Hematopoietic multipotent progenitor cell treated with erythropoietin and hydrocortisone succinate and interleukin-3 and kit ligand, for 4 days (in vitro differentiated cells): ENCODE results near the gene BTN3A1.
A peak's percentile ranks its signal among the peaks of the same experiment; 100 is the strongest.

Experiments used
- DNase-seq: peaks from one replicate; pipeline ENCODE4 v3.0.0-alpha.2; 2015

The BTN3A1 gene

DNA sequence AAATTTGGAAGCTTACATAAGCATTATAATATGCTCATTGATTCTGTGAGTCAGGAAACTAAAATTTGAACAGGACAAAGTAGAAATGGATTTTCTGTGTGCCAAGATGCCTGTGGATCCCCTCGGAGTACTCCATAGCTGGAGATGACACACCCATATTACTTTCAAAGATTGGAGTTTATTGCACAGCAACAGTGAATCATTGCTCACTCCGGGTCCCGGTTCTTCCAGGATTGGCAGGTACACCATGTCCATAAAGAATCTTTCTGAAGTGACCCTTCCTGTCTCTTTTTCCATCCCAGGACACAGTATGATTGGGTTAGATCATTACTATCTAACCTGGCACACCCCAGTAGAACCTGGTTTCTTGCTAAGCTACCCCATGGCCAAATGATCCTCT lies 21.8 kb upstream of the BTN3A1 start:
- DNase-seq, result no peak

DNA sequence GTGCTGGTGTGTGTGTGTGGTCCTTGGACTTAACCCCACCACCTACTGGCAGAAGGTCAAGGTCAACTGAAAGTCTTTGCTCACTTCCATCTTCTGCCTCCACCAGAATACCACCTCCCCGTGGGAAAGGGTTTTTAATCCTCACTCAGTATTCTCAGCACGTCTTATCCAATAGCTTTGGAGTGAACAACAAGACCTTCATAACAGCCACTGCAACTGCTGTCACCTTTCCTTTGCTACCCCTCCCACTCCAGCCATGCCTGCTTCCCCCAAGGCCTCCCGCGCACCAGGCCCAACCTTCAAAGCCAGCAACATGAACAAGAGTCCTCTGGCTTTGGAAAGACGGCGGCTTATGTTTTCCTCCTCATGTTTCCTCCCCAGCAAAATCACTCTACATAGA lies 20.0 kb upstream of the BTN3A1 start:
- no peak for DNase-seq

DNA sequence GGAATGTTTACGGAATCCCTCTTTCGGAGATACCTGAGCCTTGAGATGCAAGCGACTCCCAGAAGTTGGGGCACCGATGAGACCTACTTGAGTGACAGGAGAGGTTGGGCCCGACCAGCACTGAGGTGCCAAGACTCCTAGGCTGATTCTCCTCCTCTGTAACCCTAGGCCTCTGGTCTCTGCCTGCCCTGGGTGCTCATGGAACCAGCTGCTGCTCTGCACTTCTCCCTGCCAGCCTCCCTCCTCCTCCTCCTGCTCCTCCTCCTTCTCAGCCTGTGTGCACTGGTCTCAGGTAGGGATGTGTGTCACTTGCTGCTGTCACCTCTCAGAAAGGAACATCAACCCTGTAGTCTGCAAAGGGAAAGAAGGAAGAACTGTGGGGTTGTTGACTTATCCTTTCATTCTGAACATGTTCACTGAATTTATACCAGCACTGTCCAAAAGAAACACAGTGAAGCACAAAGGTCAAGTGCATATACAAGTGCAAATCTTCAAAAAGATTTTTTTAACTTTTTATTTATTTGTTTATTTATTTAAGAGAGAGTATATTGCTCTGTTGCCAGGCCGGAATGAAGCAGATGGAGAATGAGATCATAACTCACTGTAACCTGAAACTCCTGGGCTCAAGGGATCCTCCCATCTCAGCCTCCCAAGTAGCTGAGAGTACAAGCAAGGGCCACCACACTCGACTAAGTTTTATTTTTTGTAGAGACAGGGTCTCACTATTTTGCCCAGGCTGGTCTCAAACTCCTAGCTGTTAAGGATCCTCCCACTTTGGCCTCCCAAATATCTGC lies 18.3 kb upstream of the BTN3A1 start:
- no peak for DNase-seq

DNA sequence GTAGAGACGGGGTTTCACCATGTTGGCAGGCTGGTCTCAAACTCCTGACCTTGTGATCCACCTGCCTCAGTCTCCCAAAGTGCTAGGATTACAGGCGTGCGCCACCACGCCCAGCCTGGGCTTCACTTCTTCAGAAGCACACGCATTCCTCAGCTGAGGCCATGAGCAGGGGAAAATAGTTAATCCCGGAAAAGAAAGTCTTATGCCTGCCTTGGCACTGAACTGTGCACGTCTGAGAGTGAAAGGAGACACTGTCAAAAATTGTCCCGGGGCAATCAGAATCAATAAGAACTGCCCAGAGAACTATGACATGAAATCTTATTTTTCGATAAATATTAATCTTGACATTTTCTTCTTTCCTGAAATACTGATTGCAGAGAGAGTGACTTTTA lies 16.3 kb upstream of the BTN3A1 start:
- DNase-seq, result no peak

DNA sequence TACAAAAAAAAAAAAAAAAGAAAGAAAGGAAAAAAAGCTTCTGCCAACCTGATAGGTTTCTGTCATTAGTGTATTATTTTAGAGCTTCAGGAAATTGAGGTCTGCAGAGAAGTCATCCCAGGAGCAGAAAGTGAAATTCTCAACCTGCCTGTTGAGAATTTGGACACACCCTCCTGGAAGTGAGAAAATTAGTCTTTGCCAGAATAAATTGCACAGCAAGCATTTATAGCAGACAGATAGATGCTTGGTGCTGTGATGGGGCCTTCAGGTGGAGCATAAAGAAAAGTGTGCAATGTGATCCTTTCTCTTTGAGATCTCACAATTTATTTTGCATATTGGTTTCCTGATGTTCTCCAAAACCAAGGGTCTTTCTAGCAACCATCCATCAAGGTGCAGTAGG lies 14.5 kb upstream of the BTN3A1 start:
- DNase-seq, result no peak

DNA sequence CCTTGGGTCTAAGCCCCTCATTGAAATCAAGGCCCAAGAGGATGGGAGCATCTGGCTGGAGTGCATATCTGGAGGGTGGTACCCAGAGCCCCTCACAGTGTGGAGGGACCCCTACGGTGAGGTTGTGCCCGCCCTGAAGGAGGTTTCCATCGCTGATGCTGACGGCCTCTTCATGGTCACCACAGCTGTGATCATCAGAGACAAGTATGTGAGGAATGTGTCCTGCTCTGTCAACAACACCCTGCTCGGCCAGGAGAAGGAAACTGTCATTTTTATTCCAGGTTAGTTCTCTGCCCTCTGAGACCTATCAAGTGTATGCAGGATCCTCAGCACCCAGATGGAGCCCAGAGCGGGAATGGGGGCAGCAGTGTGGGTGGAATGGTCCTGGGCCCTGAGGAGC lies 14.1 kb upstream of the BTN3A1 start:
- DNase-seq, result no peak

DNA sequence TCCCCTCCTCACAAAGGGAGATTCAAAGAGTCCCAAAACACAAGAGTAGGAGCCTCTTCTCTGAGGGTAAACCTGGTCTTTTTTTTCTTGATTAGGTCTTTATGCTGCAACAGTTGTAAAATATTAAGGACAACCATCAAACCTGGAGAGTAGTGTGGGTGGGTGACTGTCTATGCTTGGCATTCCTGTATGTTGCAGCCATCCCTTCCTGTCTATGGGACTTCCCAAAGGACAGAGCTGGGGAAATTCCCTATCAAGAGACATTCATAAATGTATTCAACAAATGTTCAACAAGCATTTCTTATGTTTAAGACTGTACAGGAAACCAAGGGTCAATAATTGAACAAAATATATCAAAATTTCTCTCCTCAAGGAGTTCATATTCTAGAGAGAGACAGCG lies 13.6 kb upstream of the BTN3A1 start:
- DNase-seq, result no peak

DNA sequence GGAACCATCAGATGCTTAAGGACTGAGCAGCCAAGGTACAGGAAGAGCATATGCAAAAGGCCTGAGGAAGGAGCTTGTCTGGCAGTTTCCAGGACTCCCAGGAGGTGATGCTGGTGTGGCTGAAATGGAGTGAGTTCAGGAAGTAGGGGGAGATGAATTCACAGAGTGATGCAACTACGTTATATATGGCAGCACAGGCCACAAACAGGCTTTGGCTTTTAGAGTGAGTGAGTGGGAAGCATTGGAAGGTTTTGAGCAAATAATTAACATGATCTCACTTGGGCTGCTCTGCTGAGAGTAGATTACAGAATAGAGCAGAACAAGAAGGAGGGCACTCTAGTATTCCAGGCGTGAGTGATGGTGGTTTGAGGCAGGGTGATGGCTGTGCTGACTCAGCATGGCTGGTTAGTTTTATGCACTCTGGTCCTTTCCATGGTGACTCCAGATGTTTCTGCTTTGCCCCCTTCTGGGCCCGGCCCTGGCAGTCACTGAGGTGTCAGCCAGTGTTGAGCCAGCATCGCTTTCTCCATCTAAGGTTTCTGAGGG lies 12.7 kb upstream of the BTN3A1 start:
- peak; percentile 53 for DNase-seq

DNA sequence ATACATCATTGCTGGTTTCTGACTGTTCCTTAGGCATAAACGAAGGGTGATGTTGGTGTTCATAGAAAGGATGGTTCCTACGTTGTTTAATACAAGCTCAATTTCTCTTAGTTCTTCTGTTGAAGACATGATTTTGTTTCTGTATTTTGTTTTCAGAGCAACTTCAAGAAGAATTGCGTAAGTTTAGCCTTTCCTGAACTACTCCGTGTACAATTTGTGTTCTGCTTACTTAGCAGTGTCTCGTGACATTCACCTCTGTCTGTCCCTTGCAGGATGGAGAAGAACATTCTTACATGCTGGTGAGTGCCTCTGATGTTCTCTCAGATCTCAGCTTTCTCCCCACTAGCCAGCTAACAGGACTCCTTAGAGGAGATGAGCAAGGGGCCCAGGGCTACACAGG lies 11.5 kb upstream of the BTN3A1 start:
- no peak for DNase-seq

DNA sequence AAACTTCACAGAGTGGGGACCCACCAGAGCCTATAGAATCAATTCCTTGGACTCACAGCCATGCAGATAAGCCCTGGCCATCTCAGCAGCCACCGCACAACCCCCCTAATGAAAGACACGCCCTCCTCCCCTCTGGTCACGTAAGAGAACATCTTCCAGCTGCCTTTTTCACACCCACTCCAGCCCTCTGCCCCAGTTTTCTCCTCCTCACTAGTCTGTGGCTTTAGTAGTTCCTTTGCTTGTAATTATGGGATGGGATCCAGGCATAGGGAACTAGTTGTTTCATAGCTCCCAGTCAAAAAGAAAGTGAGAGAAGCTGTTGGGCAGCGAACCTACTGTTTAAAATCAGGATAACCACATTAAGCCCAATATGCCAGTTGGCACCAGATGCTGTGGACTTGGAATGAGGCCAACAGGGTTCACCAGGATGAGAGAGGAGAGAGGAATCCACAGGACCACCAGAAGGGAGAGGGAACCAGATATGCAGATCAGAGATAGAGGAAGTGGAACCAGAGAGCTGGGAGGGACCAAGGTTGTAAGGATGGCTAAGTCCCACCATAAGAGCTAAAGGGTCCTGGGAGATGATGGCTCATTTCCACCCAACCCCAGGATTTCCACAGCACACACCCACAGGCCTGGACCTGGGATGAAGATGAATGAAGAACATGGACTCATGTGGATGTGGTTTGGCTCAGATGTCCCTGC lies 9.0 kb upstream of the BTN3A1 start:
- no peak for DNase-seq

DNA sequence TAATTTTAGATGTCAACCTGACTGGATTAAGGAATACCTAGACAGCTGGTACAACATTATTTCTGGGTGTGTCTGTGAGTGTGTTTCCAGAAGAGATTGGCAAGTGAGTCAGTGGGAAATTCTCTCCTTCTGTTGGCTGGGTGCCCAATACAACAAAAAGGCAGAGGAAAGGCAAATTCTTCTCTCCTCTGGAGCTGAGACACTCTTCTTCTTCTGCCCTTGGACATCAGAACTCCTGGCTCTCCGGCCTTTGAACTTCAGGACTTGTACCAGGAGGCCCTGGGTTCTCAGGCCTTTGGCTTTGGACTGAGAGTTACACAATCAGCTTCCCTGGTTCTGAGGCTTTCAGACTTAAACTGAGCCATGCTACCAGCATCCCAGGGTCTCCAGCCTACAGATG lies 7.8 kb upstream of the BTN3A1 start:
- peak; percentile 34 for DNase-seq

DNA sequence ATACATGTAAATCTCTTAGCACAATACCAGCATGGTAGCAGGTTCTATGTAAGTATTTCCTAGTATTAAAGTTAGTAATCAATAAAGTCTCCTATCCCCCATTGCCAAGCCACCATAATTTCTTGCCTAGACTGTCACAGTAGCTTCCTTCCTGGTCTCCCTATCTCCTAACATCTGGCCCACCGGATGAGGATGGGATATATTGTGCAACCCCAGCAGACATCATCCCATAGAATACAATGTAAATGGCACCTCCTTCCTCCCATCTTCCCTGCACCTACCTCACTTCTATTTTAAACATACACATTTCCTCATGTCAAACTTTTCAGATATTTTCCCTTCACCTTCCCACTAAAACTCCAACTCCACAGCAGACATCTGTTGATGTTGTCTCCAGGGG lies 3.5 kb upstream of the BTN3A1 start:
- no peak for DNase-seq

DNA sequence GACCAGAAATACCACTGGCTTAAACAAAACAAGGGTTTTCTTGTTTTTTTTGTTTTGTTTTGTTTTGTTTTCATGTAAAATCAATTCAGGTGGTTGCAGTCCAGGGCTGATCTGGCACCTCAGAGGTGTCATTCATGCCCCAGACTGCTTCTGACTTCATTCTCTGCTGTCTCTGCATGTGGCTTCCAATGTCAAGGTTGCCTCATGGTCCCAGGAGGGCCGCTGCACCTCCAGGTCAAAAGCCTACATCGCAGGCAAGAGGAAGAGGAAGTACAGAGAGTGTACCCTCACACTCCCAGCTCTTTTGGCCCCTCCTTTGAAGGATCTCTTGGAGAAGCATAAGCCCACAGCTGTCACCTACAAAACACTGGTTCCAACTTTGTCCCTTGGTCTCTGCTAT lies 1.4 kb upstream of the BTN3A1 start:
- DNase-seq, result peak; percentile 57

DNA sequence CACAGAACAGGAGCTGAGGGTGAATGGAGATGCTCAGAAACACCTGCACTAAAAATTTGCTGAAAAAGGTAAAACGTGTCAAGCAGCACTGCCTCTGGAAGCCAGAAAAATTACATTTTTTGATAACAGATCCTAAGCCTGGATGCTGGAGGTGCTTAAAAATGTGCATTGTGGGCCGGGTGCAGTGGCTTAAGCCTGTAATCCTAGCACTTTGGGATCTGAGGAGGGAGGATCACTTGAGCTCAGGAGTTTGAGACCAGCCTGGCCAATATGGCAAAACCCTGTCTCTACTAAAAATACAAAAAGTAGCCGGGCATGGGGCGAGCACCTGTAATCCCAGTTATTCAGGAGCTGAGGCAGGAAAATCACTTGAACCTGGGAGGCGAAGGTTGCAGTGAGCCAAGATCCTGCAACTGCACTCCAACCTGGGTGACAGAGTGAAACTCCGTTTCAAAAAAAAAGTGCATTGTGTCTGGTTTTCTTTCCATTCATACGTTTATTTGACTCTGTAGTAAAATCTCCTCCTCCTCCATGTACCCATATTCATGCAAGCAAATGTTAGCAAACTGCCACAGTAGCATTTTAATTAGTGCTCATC lies 587 bp upstream of the BTN3A1 start:
- DNase-seq, result no peak

DNA sequence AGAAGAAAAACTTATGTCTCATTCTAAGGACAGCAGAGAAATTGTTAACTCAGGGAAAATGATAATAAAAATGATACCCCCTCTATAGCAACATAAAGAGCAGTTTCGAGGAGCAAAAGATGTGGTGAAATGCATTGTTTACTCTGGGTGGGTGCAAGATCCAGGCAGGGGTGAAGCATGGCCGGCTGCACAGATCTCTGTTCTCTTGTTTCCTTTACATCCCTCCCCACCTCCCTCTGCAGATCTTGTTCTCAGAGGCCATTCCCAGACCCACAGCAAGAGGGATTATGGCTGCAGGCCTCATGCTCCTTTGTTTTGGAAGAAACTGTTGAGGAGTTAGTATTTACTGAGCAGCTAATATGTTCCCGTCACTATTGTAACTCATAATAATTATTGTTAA lies 1.8 kb downstream of the BTN3A1 start:
- DNase-seq, result no peak

DNA sequence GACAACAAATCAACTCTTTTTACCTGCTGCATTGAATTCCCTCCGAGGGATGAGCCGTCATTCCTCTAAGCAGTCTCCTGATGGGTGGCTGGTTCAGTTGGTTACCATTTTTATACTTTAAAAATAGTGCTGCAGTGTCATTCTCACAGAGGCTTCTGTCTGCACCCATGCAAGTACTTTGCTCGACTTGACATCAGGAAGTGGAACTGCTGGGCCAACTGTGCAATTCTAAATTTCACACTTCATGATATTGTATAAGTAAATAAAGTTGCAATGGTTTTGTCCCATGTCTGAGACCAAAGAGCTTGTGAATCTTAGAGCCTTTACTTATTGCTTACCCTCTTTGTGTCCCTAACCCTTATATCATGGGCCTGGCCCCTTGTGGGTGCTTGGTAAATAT lies 2.5 kb downstream of the BTN3A1 start:
- DNase-seq, result no peak

DNA sequence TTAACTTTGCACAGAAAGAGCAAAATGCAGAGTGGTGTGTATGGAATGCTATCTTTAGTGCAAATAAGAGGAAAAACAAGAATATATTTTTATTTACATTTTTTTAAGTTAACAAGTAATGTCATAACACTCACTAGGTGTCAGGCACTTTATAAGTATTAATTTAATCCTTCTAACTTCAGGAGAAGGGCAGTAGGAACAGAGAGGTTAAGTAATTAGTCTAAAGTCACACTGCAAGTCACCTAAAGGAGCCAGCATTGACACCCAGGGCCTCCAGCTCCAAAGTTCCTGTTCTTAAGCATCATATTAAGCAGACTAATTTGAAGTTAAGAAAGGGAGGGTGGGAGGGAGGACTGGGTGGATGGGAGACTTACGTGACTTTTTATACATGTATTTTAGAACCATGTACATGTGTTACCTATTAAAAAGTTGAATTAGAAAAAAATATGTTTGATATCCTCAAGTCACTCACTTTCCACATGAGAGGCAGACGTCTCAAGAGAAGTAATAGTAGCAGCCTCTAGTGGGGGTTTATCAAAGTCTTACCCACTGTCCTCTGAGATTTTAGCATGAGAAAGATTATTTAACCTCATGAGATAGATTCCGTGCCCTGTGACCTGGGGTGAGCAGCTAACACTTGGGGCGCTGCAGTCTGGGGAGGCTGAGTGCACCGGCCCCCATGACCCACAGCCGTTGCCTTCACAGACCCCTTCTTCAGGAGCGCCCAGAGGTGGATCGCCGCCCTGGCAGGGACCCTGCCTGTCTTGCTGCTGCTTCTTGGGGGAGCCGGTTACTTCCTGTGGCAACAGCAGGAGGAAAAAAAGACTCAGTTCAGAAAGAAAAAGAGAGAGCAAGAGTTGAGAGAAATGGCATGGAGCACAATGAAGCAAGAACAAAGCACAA lies 7.0 kb downstream of the BTN3A1 start:
- no peak for DNase-seq

DNA sequence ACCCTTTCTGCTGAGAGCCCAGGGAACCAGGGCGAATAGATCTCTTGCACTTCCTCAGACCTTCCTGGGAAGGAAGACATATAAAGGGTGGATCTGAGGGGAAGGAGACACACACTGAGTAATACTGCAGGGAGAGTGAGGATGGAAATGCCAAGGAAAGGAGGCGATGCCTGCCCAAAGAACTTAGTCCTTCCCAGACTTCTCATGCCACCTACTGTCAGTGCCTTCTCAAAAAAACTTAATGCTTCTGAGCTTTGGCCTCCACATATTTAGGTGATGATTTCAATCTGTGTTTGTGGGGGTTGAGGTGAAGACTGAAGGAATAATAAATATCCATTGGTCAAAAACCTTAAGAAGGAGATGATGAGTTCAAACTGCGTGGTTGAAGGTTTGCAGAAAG lies 9.7 kb downstream of the BTN3A1 start:
- no peak for DNase-seq

DNA sequence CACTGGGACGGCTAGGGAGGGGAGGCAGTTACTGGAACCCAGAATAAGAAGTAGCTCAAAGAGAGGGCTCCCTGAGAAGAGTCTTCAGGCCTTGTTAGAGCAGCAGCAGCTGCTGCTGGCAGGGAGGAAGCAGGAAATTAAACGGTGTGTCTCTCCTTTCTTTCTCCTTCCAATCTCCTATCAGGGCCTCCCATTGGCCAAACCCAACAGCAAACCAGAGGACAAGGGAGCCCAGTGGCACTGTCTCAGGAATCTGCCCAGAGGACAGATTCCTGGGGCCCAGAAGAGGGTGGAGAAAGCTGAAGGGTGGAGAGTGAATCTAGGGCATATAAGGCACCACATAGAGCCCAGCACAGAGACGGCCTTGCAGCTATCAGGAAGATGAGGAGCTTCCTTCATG lies 10.2 kb downstream of the BTN3A1 start:
- DNase-seq, result no peak

DNA sequence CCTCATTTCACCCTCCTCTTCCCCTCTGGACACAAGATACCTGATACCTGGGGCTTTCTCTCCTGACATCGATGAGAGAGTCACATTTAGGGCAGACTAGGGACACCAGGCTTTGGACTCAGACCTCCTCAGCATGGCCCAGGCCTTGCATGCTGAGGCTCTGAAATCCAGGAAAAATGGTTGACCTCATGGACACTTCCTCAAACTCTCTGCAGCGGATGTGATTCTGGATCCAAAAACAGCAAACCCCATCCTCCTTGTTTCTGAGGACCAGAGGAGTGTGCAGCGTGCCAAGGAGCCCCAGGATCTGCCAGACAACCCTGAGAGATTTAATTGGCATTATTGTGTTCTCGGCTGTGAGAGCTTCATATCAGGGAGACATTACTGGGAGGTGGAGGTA lies 10.9 kb downstream of the BTN3A1 start:
- no peak for DNase-seq

DNA sequence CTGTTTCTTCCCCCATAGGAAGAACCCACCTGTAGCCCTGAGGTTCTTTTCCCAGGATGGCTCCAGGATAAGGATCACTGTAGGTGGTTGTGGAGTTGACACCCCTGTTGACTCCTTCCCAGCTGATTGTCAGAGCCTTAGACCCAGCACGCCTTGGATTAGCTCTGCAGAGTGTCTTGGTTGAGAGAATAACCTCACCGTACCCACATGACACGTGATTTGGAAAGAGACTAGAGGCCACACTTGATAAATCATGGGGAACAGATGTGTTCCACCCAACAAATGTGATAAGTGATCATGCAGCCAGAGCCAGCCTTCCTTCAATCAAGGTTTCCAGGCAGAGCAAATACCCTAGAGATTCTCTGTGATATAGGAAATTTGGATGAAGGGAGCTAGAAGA lies 12.2 kb downstream of the BTN3A1 start:
- DNase-seq, result peak; percentile 59

DNA sequence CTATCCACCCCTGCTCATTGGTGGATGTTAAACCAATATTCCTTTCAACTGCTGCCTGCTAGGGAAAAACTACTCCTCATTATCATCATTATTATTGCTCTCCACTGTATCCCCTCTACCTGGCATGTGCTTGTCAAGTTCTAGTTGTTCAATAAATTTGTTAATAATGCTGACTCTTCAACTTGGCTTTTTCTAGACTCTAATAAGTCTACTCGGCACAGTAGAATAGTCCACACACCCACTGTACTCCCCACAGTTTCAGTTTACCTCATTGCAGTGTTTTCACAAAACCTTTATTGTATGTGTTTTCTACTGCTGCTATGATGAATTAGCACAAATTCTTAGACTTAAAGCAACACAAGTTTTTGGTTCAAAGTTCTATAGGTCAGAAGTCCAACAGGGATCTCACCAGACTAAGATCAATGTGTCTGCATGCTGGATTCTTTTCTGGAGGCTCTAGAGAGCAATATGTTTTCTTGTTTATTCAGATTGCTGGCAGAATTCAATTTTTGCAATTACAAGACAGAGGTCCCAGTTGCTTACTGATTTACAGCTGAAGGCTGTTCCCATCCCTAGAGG lies 13.1 kb downstream of the BTN3A1 start:
- DNase-seq, result no peak

DNA sequence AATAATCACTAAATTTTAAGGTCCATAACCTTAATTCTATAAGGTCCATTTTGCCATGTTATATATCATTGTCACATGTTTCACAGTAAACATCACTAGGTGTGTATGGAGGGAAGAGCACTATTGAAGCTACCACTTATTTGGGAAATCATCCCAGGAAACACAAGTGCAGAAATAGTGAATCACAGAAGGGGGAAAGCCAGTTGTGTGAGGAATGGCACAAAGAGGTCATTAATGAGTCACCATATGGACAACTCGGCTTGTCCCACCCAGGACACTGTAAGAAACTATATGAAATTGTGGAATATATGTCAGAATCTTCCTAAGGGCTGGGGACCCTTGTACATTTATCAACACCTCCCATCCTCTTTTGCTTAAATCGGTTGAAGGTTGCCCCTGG lies 13.7 kb downstream of the BTN3A1 start:
- no peak for DNase-seq
